Measurements from ENCODE around the gene HOXB3.

GRCh38 chr17:48542698-48543106 lies 47.3 kb downstream of the HOXB3 start:
- TF ChIP-seq, protein P1, sequence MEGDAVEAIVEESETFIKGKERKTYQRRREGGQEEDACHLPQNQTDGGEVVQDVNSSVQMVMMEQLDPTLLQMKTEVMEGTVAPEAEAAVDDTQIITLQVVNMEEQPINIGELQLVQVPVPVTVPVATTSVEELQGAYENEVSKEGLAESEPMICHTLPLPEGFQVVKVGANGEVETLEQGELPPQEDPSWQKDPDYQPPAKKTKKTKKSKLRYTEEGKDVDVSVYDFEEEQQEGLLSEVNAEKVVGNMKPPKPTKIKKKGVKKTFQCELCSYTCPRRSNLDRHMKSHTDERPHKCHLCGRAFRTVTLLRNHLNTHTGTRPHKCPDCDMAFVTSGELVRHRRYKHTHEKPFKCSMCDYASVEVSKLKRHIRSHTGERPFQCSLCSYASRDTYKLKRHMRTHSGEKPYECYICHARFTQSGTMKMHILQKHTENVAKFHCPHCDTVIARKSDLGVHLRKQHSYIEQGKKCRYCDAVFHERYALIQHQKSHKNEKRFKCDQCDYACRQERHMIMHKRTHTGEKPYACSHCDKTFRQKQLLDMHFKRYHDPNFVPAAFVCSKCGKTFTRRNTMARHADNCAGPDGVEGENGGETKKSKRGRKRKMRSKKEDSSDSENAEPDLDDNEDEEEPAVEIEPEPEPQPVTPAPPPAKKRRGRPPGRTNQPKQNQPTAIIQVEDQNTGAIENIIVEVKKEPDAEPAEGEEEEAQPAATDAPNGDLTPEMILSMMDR (IDR thresholded peaks at IDR 0.05): no peak
- TF ChIP-seq POLR2A (IDR thresholded peaks at IDR 0.05): no peak
